T-helper 1 cell (primary cell): ENCODE data around the gene ASCC3.
A peak's percentile ranks its signal among the peaks of the same experiment; 100 is the strongest.
"Not testable (repeated sequence)": the region's sequence is repeated elsewhere in the genome, so short reads cannot be mapped to it uniquely, and the experiment has no call there.

Experiments
- DNase-seq, 5 donors: peaks; one replicate each; pipeline ENCODE4 v3.0.0-alpha.2; 2012 to 2020

The ASCC3 gene

GRCh38 chr6:100712997-100713396, 168.1 kb downstream of the ASCC3 start:
- DNase-seq, result no peak

DNA sequence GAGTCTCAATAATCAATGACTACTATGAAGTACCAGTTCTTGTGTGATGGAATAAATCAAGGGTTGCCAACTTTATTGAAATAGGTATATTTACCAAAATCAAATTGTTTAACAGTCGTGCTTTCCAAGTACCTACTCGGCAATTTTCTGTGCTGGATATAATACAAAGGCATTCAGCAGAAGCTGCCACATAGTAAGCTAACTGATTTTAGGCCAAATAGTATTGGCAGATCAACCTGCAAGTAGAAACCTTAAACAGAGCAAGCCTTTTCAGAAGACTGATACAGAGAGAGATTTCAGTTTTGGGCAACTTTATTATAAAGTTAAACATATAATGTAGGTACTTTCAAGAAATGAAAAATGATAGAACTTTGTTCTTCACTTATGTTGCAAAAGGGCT, 174.6 kb downstream of the ASCC3 start:
- DNase-seq, result no peak

DNA sequence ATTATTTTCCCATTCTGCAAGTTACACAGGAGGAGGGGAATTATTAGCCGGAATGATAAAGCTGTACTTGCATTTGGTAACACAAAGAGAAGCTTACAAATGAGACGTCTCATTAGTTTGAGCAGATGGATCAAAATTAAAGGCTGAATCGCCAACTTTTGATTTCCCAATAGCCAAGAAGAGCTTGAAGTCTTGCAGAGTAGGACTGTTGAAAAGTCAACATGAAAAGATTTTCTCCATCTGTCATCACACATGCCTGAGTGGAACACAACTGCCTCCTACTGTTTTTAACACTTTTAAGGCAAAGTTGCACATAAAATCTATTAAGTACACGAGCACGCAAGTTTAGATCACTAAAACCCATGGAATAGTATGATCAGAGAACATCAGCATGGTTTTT, 176.2 kb downstream of the ASCC3 start:
- no peak for DNase-seq

- no peak for DNase-seq
Measured at GRCh38 chr6:100701728-100702127, 179.4 kb downstream of the ASCC3 start.

- DNase-seq, result no peak
Measured at GRCh38 chr6:100700009-100700408, 181.1 kb downstream of the ASCC3 start.

GRCh38 chr6:100695445-100695844, 185.7 kb downstream of the ASCC3 start:
- no peak for DNase-seq

- no peak for DNase-seq
Measured at GRCh38 chr6:100693249-100693927, 187.7 kb downstream of the ASCC3 start.

DNA sequence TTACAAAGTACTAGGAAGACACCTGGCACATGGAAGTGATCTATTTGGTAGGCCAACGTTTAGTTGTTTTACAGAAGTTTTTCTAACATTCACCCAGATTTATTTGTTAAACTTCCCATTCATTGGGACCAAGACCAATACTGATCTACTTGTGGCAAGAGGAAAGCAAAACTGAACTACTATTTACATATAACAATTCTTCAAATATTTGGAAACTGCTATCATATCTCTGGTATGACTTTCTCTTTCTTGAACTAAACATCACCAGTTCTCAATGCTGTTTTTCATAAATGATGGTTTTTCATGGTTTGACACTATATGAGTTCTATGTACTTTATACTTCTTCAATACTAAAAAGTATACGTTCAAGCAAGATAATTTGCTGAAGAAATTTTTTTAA, 189.2 kb downstream of the ASCC3 start:
- no peak for DNase-seq

GRCh38 chr6:100686216-100686615, 194.9 kb downstream of the ASCC3 start:
- no peak for DNase-seq

GRCh38 chr6:100685747-100686146, 195.4 kb downstream of the ASCC3 start:
- no peak for DNase-seq

DNA sequence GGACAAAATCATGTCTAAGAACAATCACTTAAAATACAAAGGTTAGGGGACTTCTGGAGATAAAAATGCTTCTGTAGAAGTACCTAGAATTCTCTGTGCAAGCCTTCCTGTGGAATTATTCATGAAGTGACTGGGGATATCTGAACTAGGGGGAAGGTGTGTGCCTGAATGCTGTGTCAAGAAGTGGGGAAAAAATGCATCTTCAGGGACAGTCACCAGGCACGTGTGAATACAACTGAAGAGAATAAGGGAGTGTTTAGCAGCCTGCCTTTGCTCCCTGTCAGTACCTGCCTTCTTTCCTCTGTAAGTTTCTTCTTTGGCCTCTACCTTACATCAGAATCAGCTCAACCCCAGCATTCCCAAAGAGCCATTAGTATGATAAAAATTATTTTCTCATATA, 201.0 kb downstream of the ASCC3 start:
- DNase-seq, result no peak

- DNase-seq, result no peak
Measured at GRCh38 chr6:100678027-100678426, 203.1 kb downstream of the ASCC3 start.

- DNase-seq, result no peak
Measured at GRCh38 chr6:100677240-100677639, 203.9 kb downstream of the ASCC3 start.

DNA sequence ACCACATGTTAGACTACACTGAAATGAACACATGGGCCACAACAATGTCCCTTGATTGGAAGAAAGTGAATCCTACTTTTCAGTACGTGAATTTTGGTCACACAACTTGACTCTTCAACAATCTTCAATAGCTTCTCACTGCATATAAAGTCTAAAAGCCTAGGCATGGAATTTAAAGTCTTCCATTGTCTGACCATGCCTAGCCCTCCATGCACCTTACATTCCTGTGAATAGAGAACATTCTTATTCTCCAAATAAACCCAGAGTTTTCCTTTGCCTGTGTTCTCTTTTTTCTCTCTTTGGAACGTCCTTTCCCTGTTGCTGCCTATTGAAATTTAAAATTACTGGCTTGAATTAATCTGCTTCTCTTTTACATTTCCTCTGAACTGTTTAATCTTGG, 207.5 kb downstream of the ASCC3 start:
- no peak for DNase-seq

DNA sequence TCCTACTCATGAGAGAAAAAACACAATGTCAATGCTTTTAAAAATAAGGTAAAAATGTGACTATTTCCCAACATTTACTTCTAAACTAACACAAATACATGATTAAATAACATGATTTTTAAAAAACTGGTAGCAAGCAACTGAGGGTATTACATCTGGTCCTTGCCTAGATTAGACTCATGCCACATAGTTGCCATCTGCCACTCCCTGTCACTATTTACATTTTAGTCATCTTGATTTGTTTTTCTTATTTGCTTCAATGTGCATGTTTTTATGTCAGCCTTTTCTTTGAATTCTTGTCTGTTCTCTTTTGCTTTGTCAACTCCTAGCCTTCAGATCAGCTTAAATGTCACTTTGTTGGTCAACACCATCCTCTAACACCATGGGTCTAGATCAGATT, 209.4 kb downstream of the ASCC3 start:
- DNase-seq, result no peak

GRCh38 chr6:100670056-100670455, 211.1 kb downstream of the ASCC3 start:
- DNase-seq, result no peak

DNA sequence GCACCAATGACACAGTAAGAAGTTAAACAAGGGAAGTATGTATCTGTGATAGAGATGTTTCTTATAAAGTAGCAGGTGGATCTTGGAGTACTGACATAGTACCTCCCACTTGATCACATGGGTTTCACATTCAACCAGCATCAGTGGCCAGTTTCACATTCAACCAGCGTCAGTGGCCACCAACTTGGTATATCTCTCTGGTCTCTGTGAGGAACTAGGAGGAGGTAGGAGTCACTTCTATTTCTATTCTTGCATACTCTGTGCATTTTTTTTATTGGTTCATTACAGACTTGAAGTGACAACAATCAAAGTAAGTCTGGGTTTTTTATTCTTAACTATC, 216.1 kb downstream of the ASCC3 start:
- peak in 1 of 5 donors; percentile 8 for DNase-seq

DNA sequence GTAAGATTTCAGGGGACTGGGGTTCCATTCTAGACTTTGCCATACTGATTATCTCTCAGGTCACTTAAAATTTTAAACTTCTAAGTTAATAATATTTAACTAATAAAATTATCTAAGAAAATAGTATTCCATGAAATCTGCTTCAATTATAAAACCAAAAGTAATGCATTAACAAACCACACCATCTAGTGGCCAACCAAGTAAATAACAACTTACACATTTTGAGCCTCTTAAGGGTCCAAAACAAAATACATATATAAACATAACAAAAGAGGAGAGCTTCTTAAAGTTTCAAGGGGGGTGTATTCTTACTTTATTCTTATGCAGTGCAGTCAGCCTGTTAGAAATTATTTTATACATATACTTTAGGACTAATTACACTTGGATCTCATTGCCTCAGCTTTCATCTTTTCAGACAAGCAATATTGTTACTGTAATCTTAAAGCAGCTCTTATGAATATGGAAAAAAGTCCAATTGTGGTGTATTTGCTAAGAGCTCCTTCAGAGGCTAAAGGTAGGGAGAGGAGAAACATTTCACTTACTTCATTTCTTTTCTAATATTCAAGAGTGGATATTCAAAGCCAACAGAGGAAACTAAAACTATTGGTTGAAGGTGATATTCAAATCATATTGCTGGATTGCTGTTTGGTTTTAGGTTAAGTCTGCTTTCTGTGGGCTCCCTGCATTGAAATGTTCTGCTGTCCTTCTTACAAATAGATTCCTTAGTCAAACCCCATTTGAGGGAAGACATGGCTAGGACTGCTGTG, 216.7 kb downstream of the ASCC3 start:
- DNase-seq, result peak in 1 of 5 donors; percentile 5

GRCh38 chr6:100663219-100663863, 217.8 kb downstream of the ASCC3 start:
- no peak for DNase-seq

DNA sequence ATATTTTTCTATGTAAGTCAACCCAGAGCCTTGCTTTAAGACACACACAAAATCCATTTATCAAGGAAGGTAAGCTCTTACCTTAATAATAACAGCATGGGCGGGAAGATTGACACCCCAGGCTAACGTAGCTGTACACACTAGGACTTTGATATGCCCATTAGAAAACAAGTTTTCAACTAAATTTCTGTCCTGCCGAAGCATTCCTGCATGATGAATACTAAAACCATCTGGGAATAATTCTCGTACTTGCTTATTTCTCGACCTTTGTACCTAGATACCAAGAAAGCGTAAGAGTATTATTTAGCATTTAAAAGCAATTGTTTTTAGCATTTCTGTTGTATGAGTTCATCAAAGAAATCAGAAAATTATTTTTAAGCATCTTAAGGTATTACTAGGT, 218.9 kb downstream of the ASCC3 start:
- DNase-seq, result no peak

- DNase-seq, result no peak
Measured at GRCh38 chr6:100658486-100658885, 222.6 kb downstream of the ASCC3 start.

GRCh38 chr6:100657678-100658330, 223.3 kb downstream of the ASCC3 start:
- peak in 1 of 5 donors; percentile 8 for DNase-seq

DNA sequence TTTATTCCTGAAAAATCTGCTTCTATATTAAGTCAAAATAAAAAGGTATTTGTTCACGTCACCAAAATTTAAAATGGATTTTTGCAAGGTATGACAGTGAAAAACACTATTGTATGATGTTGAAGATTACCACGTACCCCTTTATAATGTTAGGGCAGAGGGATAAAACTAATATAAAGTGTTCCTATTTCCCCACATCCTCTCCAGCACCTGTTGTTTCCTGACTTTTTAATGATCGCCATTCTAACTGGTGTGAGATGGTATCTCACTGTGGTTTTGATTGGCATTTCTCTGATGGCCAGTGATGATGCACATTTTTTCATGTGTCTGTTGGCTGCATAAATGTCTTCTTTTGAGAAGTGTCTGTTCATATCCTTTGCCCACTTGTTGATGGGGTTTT, 240.0 kb downstream of the ASCC3 start:
- not testable (repeated sequence) for DNase-seq
